MCF 10A (cell line): ENCODE data around the gene SYT6. TPM values are rescaled to one million over a fixed set of nuclear protein-coding genes. Genes with fewer than 3 reads are reported as not detected.
A peak's percentile ranks its signal among the peaks of the same experiment; 100 is the strongest.

Experiments used
- BruUV-seq: library from RNA; stranded (reverse); fragments of 400-500 nt; replicated peaks from 2 replicates; lab custom pipeline; 2021; lab: Mats Ljungman, UMichigan
- CTCF ChIA-PET: fragments of 300-600 bp; sonication (Branson Sonifier 250); formaldehyde crosslinking; extraction: SDS; loops from one replicate; lab custom pipeline; 2021; ENCODE audit warnings: antibody characterized with exemption, inconsistent platforms; lab: Yijun Ruan, JAX
- POLR2A ChIA-PET: fragments of 300-600, 350-650 bp; sonication (Branson Sonifier 250); formaldehyde crosslinking; extraction: SDS; loops from one replicate; lab custom pipeline; 2020; ENCODE audit warnings: antibody characterized with exemption, inconsistent platforms; lab: Yijun Ruan, JAX
- DNase-seq: peaks from one replicate; pipeline ENCODE4 v3.0.0-alpha.2; 2018; ENCODE audit not compliant: unreplicated experiment
- H3K27ac Mint-ChIP-seq: one replicate; pipeline ENCODE4 v1.8.0; 2022; ENCODE audit warnings: mild to moderate bottlenecking, low read depth, mixed read lengths; ENCODE audit not compliant: unreplicated experiment
- H3K27me3 Mint-ChIP-seq: one replicate; pipeline ENCODE4 v1.8.0; 2022; ENCODE audit warnings: mixed read lengths; ENCODE audit not compliant: insufficient read depth, unreplicated experiment
- H3K36me3 Mint-ChIP-seq: one replicate; pipeline ENCODE4 v1.8.0; 2022; ENCODE audit warnings: mild to moderate bottlenecking, moderate library complexity, mixed read lengths; ENCODE audit not compliant: insufficient read depth, unreplicated experiment
- H3K4me1 Mint-ChIP-seq: one replicate; pipeline ENCODE4 v1.8.0; 2022; ENCODE audit warnings: mixed read lengths; ENCODE audit not compliant: insufficient read depth, unreplicated experiment
- H3K4me3 Mint-ChIP-seq: one replicate; pipeline ENCODE4 v1.8.0; 2022; ENCODE audit warnings: mild to moderate bottlenecking, moderate library complexity, mixed read lengths; ENCODE audit not compliant: unreplicated experiment
- H3K9me3 Mint-ChIP-seq: one replicate; pipeline ENCODE4 v1.8.0; 2022; ENCODE audit warnings: mixed read lengths; ENCODE audit not compliant: unreplicated experiment
- CTCF ChIP-seq: fragments of 200-600 bp; IDR thresholded peaks from one replicate; pipeline ENCODE4 v1.8.0; 2022; ENCODE audit warnings: antibody characterized with exemption, mild to moderate bottlenecking; ENCODE audit not compliant: unreplicated experiment
- intact Hi-C: fragments of 100-400 bp; cut with micrococcal nuclease; formaldehyde crosslinking; loops from 2 replicates; pipeline ENCODE4 v1.14.1; 2022
- total RNA-seq: library from RNA; stranded (reverse); gene quantifications from 2 replicates; pipeline ENCODE4 v1.2.3, GENCODE V29; 2022

The SYT6 gene
- total RNA-seq, 1 experiment from 2014 or later: not detected

DNA sequence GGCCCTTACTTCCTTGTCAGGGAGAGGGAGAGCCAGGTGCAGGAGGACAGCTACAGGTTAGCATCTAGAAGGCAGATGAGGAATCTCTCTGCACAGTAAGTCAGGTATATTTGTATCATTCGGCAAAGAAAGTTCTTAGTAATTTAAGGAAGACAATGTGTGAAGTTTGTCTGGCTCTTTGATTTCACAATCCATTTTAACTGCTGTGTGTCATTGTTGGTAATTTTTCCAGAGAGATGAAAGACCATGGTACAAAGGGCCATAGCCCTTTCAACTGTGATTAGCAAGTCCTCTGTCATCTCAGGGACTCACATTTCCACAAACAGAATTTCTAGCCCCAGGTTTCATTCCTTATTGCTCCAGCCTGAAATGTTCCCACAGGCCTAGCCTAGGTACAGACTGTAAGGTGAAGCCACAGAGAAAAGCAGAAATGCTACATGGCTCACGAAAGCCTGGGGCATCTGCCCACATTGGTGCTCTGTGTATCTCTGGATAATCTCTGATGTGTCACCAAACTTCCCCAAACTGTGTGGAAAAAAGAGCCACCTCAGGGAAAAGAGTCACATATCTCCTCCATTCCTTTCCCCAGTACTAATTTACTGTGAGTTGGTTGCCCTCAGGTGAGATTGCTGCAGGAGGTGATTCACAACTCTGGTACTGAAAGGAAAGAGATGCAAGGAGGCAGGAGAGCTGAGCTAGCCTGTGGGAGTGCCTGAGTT lies 70.6 kb downstream of the SYT6 start:
- peak; percentile 14 for DNase-seq
- CTCF ChIA-PET: interaction anchor here (1.8 to 2.7 kb wide), 2 partner anchors 9 to 199 kb away, joined by 6 to 10 read pairs; no protein-coding TSS in a partner anchor
- peaks cover 33% of the 10 kb centered on the region for H3K27me3 Mint-ChIP-seq
- TF ChIP-seq CTCF: no peak
- POLR2A ChIA-PET: no interaction called here
- no TSS peak for BruUV-seq
- no peaks in the 10 kb centered on the region for H3K4me1 Mint-ChIP-seq
- no peak overlapping the region for H3K27ac Mint-ChIP-seq
- intact Hi-C loops: no loop called here
- no peaks in the 10 kb centered on the region for H3K9me3 Mint-ChIP-seq
- no peaks in the 10 kb centered on the region for H3K36me3 Mint-ChIP-seq
- no peak overlapping the region for H3K4me3 Mint-ChIP-seq

- Mint-ChIP-seq H3K4me1 (no peaks in the 10 kb centered on the region), H3K9me3 (no peaks in the 10 kb centered on the region), H3K36me3 (no peaks in the 10 kb centered on the region), H3K4me3 (no peak overlapping the region), H3K27ac (no peak overlapping the region), H3K27me3 (peaks cover 33% of the 10 kb centered on the region)
- ChIA-PET POLR2A (interaction anchor here (1.0 kb wide), 1 partner anchor 9 kb away, joined by 3 read pairs; no protein-coding TSS in a partner anchor), CTCF (interaction anchor here (0.5 to 2.7 kb wide), 4 partner anchors 10 to 200 kb away, joined by 3 to 10 read pairs (median 4); no protein-coding TSS in a partner anchor)
- BruUV-seq: no TSS peak
- no peak for DNase-seq
- intact Hi-C loops: no loop called here
- TF ChIP-seq CTCF: no peak
Measured at GRCh38 chr1:114082304-114082630, 71.4 kb downstream of the SYT6 start.

- Mint-ChIP-seq H3K36me3 (no peaks in the 10 kb centered on the region), H3K4me3 (no peak overlapping the region), H3K4me1 (no peaks in the 10 kb centered on the region), H3K9me3 (no peaks in the 10 kb centered on the region), H3K27ac (no peak overlapping the region), H3K27me3 (peaks cover 30% of the 10 kb centered on the region)
- no peak for TF ChIP-seq CTCF
- no peak for DNase-seq
- POLR2A ChIA-PET: interaction anchor here (1.0 kb wide), 1 partner anchor 9 kb away, joined by 3 read pairs; no protein-coding TSS in a partner anchor
- CTCF ChIA-PET: interaction anchor here (0.5 to 2.7 kb wide), 4 partner anchors 10 to 201 kb away, joined by 3 to 10 read pairs (median 4); no protein-coding TSS in a partner anchor
- intact Hi-C loops: no loop called here
- no TSS peak for BruUV-seq
Measured at GRCh38 chr1:114081437-114082303, 72.0 kb downstream of the SYT6 start.
